Spleen (tissue), 11 donors: Measurements from ENCODE around the gene PTPRG. TPM values are rescaled to one million over a fixed set of nuclear protein-coding genes. Genes with fewer than 3 reads are reported as not detected.

Source experiments
- DNase-seq: peaks from one replicate; pipeline ENCODE4 v3.0.0-alpha.2; 2020
- H3K27ac ChIP-seq, 8 donors: fragments of 200-600 bp; sonication (generic) in 7 of 8; 1 replicate in 4 of 8; 2 replicates in 4 of 8; pipeline versions ENCODE4 v1.5.0 to v1.8.0; 2016 to 2021; ENCODE audit warnings: inconsistent platforms in 4 of 8, mild to moderate bottlenecking in 4 of 8, moderate library complexity in 1 of 8
- H3K27me3 ChIP-seq, 7 donors: fragments of 200-600 bp; sonication (generic) in 6 of 7; replicated peaks in 1 of 7; 1 replicate in 4 of 7; 2 replicates in 3 of 7; pipeline versions ENCODE4 v1.5.0 to v1.8.0; 2016 to 2021; ENCODE audit warnings: inconsistent platforms in 3 of 7, mild to moderate bottlenecking in 1 of 7
- H3K36me3 ChIP-seq, 6 donors: fragments of 200-600 bp; sonication (generic) in 5 of 6; 1 replicate in 4 of 6; 2 replicates in 2 of 6; pipeline versions ENCODE4 v1.5.0 to v1.8.0; 2016 to 2021; ENCODE audit warnings: inconsistent platforms in 2 of 6
- H3K4me1 ChIP-seq, 6 donors: fragments of 200-600 bp; sonication (generic) in 5 of 6; 1 replicate in 3 of 6; 2 replicates in 3 of 6; pipeline versions ENCODE4 v1.5.0 to v1.8.0; 2016 to 2021; ENCODE audit warnings: inconsistent platforms in 3 of 6
- H3K4me3 ChIP-seq, 8 donors: fragments of 200-600 bp; sonication (generic) in 7 of 8; 1 replicate in 4 of 8; 2 replicates in 4 of 8; pipeline versions ENCODE4 v1.5.0 to v1.8.0; 2016 to 2021; ENCODE audit warnings: inconsistent platforms in 4 of 8, mild to moderate bottlenecking in 4 of 8, moderate library complexity in 2 of 8
- H3K9me3 ChIP-seq, 8 donors: fragments of 200-600 bp; sonication (generic) in 7 of 8; 1 replicate in 4 of 8; 2 replicates in 4 of 8; pipeline versions ENCODE4 v1.5.0 to v1.8.0; 2016 to 2021; ENCODE audit warnings: inconsistent platforms in 4 of 8
- POLR2A ChIP-seq, 3 donors: fragments of 450-650 bp; IDR thresholded peaks; one replicate each; pipeline ENCODE4 v1.5.1; 2017; ENCODE audit warnings: antibody characterized with exemption in 3 of 3, mild to moderate bottlenecking in 1 of 3
- POLR2AphosphoS5 ChIP-seq, 3 donors: sonication (generic); formaldehyde crosslinking; IDR thresholded peaks; one replicate each; pipeline ENCODE4 v1.5.1; 2017; ENCODE audit warnings: antibody characterized with exemption in 3 of 3
- WGBS, 5 donors: extraction: QIAGEN DNeasy Blood & Tissue Kit in 3 of 5; methylation state at CpG; one replicate each; pipeline versions ENCODE4 v1.1.5 to v1.1.7; 2013 to 2018; 5-methylcytosine and 5-hydroxymethylcytosine counted together
- intact Hi-C: fragments of 100-400 bp; cut with DNase I; formaldehyde crosslinking; loops from one replicate; pipeline ENCODE4 v1.15.0; 2023; ENCODE audit warnings: low total_unique reads
- polyA plus RNA-seq, 3 donors: library from polyadenylated mRNA; stranded (reverse); fragments of 200-250 nt; gene quantifications; one replicate each; pipeline ENCODE4 v1.2.1, GENCODE V29; 2013
- total RNA-seq, 7 donors: library from RNA; depleted of rRNA in 3 of 7; stranded (reverse); fragments of >200 nt in 3 of 7; fragmentation: NEBNext Ultra II Directional in 4 of 7; extraction: Animal tissue kit (Norgen Biotek cat#: 25700) in 4 of 7; gene quantifications; one replicate each; pipeline versions ENCODE4 v1.1.0 to v1.2.1, GENCODE V29; 2016 to 2021
- TF ChIP-seq, protein P1 (sequence below), 11 experiments: fragments of 200-600 bp in 7 of 11; fragments of 450-650 bp in 4 of 11; sonication (generic) in 4 of 11; IDR thresholded peaks in 8 of 11; conservative IDR thresholded peaks in 3 of 11; 1 replicate in 7 of 11; 2 replicates in 4 of 11; pipeline versions ENCODE4 v1.4.0 to v1.8.0; 2016 to 2021; ENCODE audit warnings: antibody characterized with exemption in 11 of 11, inconsistent platforms in 4 of 11, mild to moderate bottlenecking in 1 of 11
- donor health status: healthy with polysubstance abuse.
- donor health status: DM: no; HTN: no; CAD: no; lungs with moderate emphysema.
- donor health status: DM: no; HTN: no; CAD: no.
- donor health status: Bipolar disorder and iron deficiency.
- donor health status: healthy.
- donor health status: DM: no; HTN: no; CAD: no.
- donor health status: DM: yes; HTN: yes; CAD: no.

The PTPRG gene
- total and polyA plus RNA-seq, 10 donors: 0.89 to 77.0 (median 34.5) TPM

DNA sequence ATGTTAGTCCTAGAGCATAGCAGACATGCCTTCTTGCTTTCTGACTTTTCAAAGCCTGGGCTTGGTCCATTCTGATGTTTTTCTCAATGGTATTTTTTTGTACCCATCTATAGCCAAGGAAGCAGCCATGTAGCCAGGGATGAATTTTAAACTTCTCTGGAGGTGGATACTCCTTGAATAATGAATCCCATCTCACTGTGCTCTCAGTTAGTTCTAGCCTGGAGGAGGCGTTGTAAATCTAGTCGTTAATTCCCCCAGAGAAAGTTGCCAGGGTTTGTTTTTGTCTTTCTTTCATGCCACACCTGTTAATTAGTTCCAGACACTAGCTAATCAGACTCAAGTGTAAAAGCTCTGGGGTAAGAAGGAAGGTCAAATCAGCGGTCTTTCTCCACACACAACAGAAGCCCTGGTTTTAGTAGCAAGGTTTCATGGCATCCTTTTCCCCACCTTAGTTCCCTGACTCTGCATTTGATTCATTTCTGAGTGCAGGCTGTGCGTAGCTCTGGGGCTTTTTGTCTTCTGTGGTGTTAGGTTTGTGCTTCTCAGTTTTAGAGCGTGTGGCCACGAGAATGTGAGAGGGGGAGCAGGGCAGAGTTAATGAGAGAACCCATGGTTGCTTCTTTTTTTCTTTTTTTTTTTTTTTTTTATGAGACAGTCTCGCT is 19.7 kb downstream of the PTPRG start:
- Histone ChIP-seq H3K36me3 (no peaks in the 10 kb centered on the region), H3K4me3 (no peak overlapping the region), H3K4me1 (no peaks in the 10 kb centered on the region), H3K27ac (no peak overlapping the region), H3K9me3 (no peaks in the 10 kb centered on the region), H3K27me3 (no peaks in the 10 kb centered on the region)
- no peak for TF ChIP-seq POLR2A (IDR thresholded peaks at IDR 0.05)
- TF ChIP-seq, protein P1, sequence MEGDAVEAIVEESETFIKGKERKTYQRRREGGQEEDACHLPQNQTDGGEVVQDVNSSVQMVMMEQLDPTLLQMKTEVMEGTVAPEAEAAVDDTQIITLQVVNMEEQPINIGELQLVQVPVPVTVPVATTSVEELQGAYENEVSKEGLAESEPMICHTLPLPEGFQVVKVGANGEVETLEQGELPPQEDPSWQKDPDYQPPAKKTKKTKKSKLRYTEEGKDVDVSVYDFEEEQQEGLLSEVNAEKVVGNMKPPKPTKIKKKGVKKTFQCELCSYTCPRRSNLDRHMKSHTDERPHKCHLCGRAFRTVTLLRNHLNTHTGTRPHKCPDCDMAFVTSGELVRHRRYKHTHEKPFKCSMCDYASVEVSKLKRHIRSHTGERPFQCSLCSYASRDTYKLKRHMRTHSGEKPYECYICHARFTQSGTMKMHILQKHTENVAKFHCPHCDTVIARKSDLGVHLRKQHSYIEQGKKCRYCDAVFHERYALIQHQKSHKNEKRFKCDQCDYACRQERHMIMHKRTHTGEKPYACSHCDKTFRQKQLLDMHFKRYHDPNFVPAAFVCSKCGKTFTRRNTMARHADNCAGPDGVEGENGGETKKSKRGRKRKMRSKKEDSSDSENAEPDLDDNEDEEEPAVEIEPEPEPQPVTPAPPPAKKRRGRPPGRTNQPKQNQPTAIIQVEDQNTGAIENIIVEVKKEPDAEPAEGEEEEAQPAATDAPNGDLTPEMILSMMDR (IDR thresholded peaks at IDR 0.05 in 8 of 11, conservative IDR thresholded peaks at IDR 0.05 in 3 of 11): no peak
- no peak for TF ChIP-seq POLR2AphosphoS5 (IDR thresholded peaks at IDR 0.05)
- no peak for DNase-seq
- intact Hi-C loops: no loop called here
- WGBS, 5 donors: 72 to 91% (median 76%) methylated on average over 7 of the region's 7 CpGs

DNA sequence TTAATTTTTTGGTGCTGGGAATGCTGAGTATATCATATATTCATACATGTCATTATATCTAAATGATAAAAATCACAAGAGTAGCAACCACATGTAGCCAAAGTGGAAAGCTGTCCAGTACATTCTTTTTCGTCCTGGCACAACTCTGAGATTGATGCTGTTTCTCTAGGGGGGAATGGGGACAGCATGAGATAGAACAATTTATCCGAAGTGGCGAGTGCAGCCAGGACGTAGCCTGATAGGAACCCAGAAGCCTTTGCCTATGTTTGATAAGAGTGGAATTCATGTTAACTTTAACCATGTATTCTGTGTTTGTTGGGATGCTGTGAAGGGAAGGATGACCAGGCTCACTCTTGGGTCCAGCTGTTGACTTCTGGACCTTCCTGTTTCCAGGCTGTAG is 20.9 kb downstream of the PTPRG start:
- WGBS, 5 donors: 71 to 87% (median 74%) methylated on average over 4 of the region's 4 CpGs
- H3K4me3 ChIP-seq: no peak overlapping the region
- no peaks in the 10 kb centered on the region for H3K4me1 ChIP-seq
- TF ChIP-seq POLR2AphosphoS5 (IDR thresholded peaks at IDR 0.05) (no peak), POLR2A (IDR thresholded peaks at IDR 0.05) (no peak)
- TF ChIP-seq, protein P1 (IDR thresholded peaks at IDR 0.05 in 8 of 11, conservative IDR thresholded peaks at IDR 0.05 in 3 of 11): no peak
- no peaks in the 10 kb centered on the region for H3K36me3 ChIP-seq
- DNase-seq: no peak
- no peaks in the 10 kb centered on the region for H3K27me3 ChIP-seq
- intact Hi-C loops: no loop called here
- no peak overlapping the region for H3K27ac ChIP-seq
- no peaks in the 10 kb centered on the region for H3K9me3 ChIP-seq

DNA sequence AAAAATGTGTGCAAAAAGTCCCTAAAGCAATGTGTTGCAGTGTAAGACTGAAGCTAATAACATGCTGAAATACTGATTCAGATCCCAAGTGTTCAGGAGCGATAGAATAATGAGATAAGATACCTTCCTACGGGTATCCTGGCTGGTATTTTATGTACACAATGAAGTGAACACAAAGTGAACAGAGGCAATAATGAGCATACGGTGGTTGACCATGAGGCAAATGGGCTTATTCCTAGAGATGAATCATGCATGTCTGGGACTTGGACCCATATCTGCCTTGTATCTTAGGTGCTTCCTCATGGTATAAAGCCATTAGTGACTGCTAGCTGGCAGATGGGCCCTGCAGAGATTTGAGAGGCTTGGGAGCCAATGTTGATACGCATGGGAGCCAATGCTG is 21.5 kb downstream of the PTPRG start:
- intact Hi-C loops: no loop called here
- H3K27me3 ChIP-seq: no peaks in the 10 kb centered on the region
- no peak for DNase-seq
- WGBS, 5 donors: 89 to 97% (median 91%) methylated on average over 4 of the region's 4 CpGs
- no peak overlapping the region for H3K27ac ChIP-seq
- no peak overlapping the region for H3K4me3 ChIP-seq
- TF ChIP-seq POLR2A (IDR thresholded peaks at IDR 0.05) (no peak), POLR2AphosphoS5 (IDR thresholded peaks at IDR 0.05) (no peak)
- TF ChIP-seq, protein P1 (IDR thresholded peaks at IDR 0.05 in 8 of 11, conservative IDR thresholded peaks at IDR 0.05 in 3 of 11): no peak
- H3K9me3 ChIP-seq: no peaks in the 10 kb centered on the region
- no peaks in the 10 kb centered on the region for H3K36me3 ChIP-seq
- H3K4me1 ChIP-seq: no peaks in the 10 kb centered on the region

DNA sequence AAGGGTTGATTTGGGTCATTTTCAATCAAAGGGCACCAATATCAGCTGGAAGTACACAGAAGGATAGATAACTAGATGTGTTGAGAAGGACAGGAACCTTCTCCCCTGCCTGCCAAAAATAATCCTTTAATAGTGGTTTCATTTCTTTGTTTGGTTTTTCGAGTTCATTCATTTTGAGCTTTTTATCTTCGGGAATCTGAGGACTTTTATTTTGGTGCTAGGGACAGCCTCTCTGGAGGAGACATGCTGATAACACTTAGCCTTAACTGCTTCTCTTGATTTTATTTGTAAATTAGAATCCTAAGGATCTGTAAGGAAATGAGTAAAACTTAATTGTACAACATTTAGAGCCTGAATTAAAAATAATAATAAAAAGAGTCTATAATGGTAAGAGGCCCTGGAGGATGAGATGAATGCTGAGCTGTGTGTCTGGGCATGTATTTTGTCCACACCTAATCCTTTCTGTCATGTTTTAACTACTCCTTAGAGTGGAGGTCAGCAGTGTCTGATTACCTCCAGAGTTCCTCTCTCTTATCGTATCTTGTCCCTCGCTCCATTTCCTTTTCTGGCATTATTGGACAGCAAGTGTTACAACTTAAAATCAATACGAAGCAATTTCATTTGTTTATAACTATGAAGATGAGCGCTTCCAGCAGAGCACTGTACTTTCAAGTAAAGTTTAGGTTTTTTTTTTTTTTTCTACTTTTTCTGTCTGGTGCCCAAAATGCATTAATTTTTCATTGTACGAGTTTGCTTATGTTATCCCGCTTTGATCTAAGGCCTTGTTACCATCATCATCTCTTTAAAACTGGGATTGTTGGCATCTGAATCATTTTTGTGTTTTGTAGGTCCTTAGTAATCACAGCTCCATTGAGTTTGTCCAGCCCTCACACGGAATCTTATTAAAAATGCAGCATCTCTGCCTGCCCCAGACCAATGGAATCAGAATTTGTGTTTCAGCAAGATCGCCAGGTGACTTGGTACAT is 22.8 kb downstream of the PTPRG start:
- TF ChIP-seq, protein P1 (IDR thresholded peaks at IDR 0.05 in 8 of 11, conservative IDR thresholded peaks at IDR 0.05 in 3 of 11): no peak
- no peak for TF ChIP-seq POLR2A (IDR thresholded peaks at IDR 0.05)
- no peak for TF ChIP-seq POLR2AphosphoS5 (IDR thresholded peaks at IDR 0.05)
- H3K9me3 ChIP-seq: no peaks in the 10 kb centered on the region
- WGBS, 5 donors: 74 to 84% (median 82%) methylated on average over 10 of the region's 10 CpGs
- H3K4me1 ChIP-seq: no peaks in the 10 kb centered on the region
- intact Hi-C loops: no loop called here
- no peaks in the 10 kb centered on the region for H3K27me3 ChIP-seq
- H3K36me3 ChIP-seq: no peaks in the 10 kb centered on the region
- no peak for DNase-seq
- H3K27ac ChIP-seq: no peak overlapping the region
- no peak overlapping the region for H3K4me3 ChIP-seq
